H1 (cell line): Measurements from ENCODE around the gene ACVRL1. TPM values are rescaled to one million over a fixed set of nuclear protein-coding genes. Genes with fewer than 3 reads are reported as not detected.

Experiments
- CTCF ChIA-PET: fragments of 300-600 bp; sonication (Branson Sonifier 250); formaldehyde crosslinking; loops from one replicate; lab custom pipeline; 2021; ENCODE audit not compliant: partially characterized antibody; lab: Charles Lee
- POLR2A ChIA-PET: fragments of 300-600 bp; sonication (Branson Sonifier 250); formaldehyde crosslinking; loops from one replicate; lab custom pipeline; 2021; ENCODE audit warnings: inconsistent platforms; ENCODE audit not compliant: partially characterized antibody; lab: Charles Lee
- DNase-seq, 2 experiments: peaks; one replicate each; pipeline versions ENCODE4 v3.0.0 to v3.0.0-alpha.2; 2010 to 2022; ENCODE audit warnings: low spot score in 2 of 2, low read depth in 1 of 2, mixed read lengths in 1 of 2
- FAIRE-seq: peaks from 2 replicates; lab custom pipeline; 2011; peaks lifted over from hg19 to GRCh38; lab: Jason Lieb, UNC
- H2AFZ ChIP-seq: 2 replicates; pipeline ENCODE4 v1.8.1; 2012; ENCODE audit warnings: low read length, inconsistent platforms
- H2AK5ac ChIP-seq: 2 replicates; pipeline ENCODE4 v1.6.1; 2013; ENCODE audit warnings: low read depth, low read length
- H2BK120ac ChIP-seq: replicated peaks from 2 replicates; pipeline ENCODE3; 2013; ENCODE audit warnings: low read depth, low read length, inconsistent platforms
- H2BK12ac ChIP-seq: 2 replicates; pipeline ENCODE4 v1.6.1; 2013; ENCODE audit warnings: low read depth, low read length
- H2BK15ac ChIP-seq: 2 replicates; pipeline ENCODE4 v1.6.1; 2013; ENCODE audit warnings: low read length
- H2BK20ac ChIP-seq: 2 replicates; pipeline ENCODE4 v1.6.1; 2013; ENCODE audit warnings: low read length
- H2BK5ac ChIP-seq: 2 replicates; pipeline ENCODE4 v1.6.1; 2013; ENCODE audit warnings: low read depth, low read length
- H3K14ac ChIP-seq: 2 replicates; pipeline ENCODE4 v1.6.1; 2013; ENCODE audit warnings: inconsistent platforms; ENCODE audit not compliant: insufficient read length
- H3K18ac ChIP-seq: 2 replicates; pipeline ENCODE4 v1.6.1; 2013; ENCODE audit warnings: low read length; ENCODE audit errors: extremely low read depth
- H3K23ac ChIP-seq: 2 replicates; pipeline ENCODE4 v1.6.1; 2013; ENCODE audit warnings: inconsistent platforms; ENCODE audit not compliant: insufficient read length
- H3K23me2 ChIP-seq: 2 replicates; pipeline ENCODE4 v1.6.1; 2013; ENCODE audit warnings: low read depth, low read length
- H3K27ac ChIP-seq: 2 replicates; pipeline ENCODE4 v1.6.1; 2011; ENCODE audit warnings: low read depth, low read length, inconsistent platforms
- H3K27me3 ChIP-seq, 4 experiments: replicated peaks in 1 of 4; 1 replicate in 1 of 4; 2 replicates in 3 of 4; pipeline versions ENCODE4 v1.6.1 to v1.8.1; 2011 to 2013; ENCODE audit warnings: low read length in 3 of 4, mild to moderate bottlenecking in 3 of 4, inconsistent platforms in 2 of 4, mixed read lengths in 2 of 4, moderate library complexity in 1 of 4; ENCODE audit not compliant: control insufficient read depth in 3 of 4, insufficient read depth in 3 of 4; ENCODE audit errors: extremely low read depth in 1 of 4
- H3K36me3 ChIP-seq, 4 experiments: 2 replicates each; pipeline versions ENCODE4 v1.6.1 to v1.8.1; 2011 to 2013; ENCODE audit warnings: mild to moderate bottlenecking in 4 of 4, low read length in 3 of 4, moderate library complexity in 2 of 4, control low read depth in 1 of 4, inconsistent platforms in 1 of 4; ENCODE audit not compliant: insufficient read depth in 4 of 4, control insufficient read depth in 2 of 4
- H3K4ac ChIP-seq: replicated peaks from 2 replicates; pipeline ENCODE3; 2013; ENCODE audit warnings: low read length, low read depth, mixed read lengths, inconsistent platforms; ENCODE audit not compliant: insufficient read length
- H3K4me1 ChIP-seq, 4 experiments: replicated peaks in 1 of 4; 1 replicate in 1 of 4; 2 replicates in 3 of 4; pipeline versions ENCODE4 v1.6.1 to v1.8.1; 2011 to 2013; ENCODE audit warnings: low read length in 3 of 4, inconsistent platforms in 2 of 4, mixed read lengths in 1 of 4; ENCODE audit not compliant: insufficient read depth in 4 of 4, control insufficient read depth in 3 of 4
- H3K4me2 ChIP-seq, 2 experiments: 2 replicates each; pipeline versions ENCODE4 v1.6.1 to v1.8.1; 2011 to 2013; ENCODE audit warnings: low read depth in 2 of 2, low read length in 2 of 2, control low read depth in 1 of 2, inconsistent platforms in 1 of 2, mild to moderate bottlenecking in 1 of 2; ENCODE audit not compliant: insufficient read depth in 1 of 2
- H3K4me3 ChIP-seq, 4 experiments: fragments of 200-600, 300-600 bp in 1 of 4; sonication (generic), shearing (Covaris generic), sonication (Bioruptor Twin) in 1 of 4; 2 replicates each; pipeline versions ENCODE4 v1.5.1 to v1.8.1; 2011 to 2016; ENCODE audit warnings: low read length in 4 of 4, low read depth in 3 of 4, control low read depth in 2 of 4, inconsistent platforms in 2 of 4, mild to moderate bottlenecking in 2 of 4, mixed read lengths in 1 of 4, moderate library complexity in 1 of 4; ENCODE audit not compliant: insufficient read depth in 2 of 4; ENCODE audit errors: extremely low read depth in 1 of 4
- H3K56ac ChIP-seq: replicated peaks from 2 replicates; pipeline ENCODE3; 2013; ENCODE audit warnings: low read depth, mild to moderate bottlenecking, mixed read lengths, low read length, inconsistent platforms; ENCODE audit not compliant: insufficient read length
- H3K79me1 ChIP-seq: 2 replicates; pipeline ENCODE4 v1.6.1; 2013; ENCODE audit warnings: low read depth, low read length, control low read depth
- H3K79me2 ChIP-seq, 2 experiments: 2 replicates each; pipeline versions ENCODE4 v1.6.1 to v1.8.1; 2012 to 2013; ENCODE audit warnings: low read length in 2 of 2, mild to moderate bottlenecking in 2 of 2, inconsistent platforms in 1 of 2; ENCODE audit not compliant: insufficient read depth in 2 of 2, control insufficient read depth in 1 of 2
- H3K9ac ChIP-seq, 4 experiments: replicated peaks in 1 of 4; 1 replicate in 1 of 4; 2 replicates in 3 of 4; pipeline versions ENCODE4 v1.6.1 to v1.8.1; 2011 to 2013; ENCODE audit warnings: low read depth in 3 of 4, low read length in 3 of 4, control low read depth in 2 of 4, mild to moderate bottlenecking in 2 of 4, moderate library complexity in 2 of 4, inconsistent platforms in 1 of 4; ENCODE audit errors: extremely low read depth in 1 of 4
- H3K9me3 ChIP-seq, 2 experiments: 2 replicates each; pipeline versions ENCODE4 v1.6.1 to v1.8.1; 2012 to 2013; ENCODE audit warnings: mild to moderate bottlenecking in 2 of 2, moderate library complexity in 2 of 2, control low read depth in 1 of 2, inconsistent platforms in 1 of 2, low read depth in 1 of 2, low read length in 1 of 2, mixed read lengths in 1 of 2; ENCODE audit not compliant: insufficient read depth in 2 of 2
- H4K20me1 ChIP-seq, 2 experiments: replicated peaks in 1 of 2; 2 replicates each; pipeline versions ENCODE3 to v1.8.1; 2011 to 2013; ENCODE audit warnings: inconsistent platforms in 2 of 2, low read length in 2 of 2, mild to moderate bottlenecking in 1 of 2; ENCODE audit not compliant: insufficient read depth in 2 of 2, control insufficient read depth in 1 of 2
- H4K5ac ChIP-seq: 2 replicates; pipeline ENCODE4 v1.6.1; 2013; ENCODE audit warnings: low read length, low read depth, mixed read lengths, inconsistent platforms; ENCODE audit not compliant: insufficient read length
- H4K8ac ChIP-seq: 2 replicates; pipeline ENCODE4 v1.8.0; 2013; ENCODE audit warnings: mild to moderate bottlenecking, moderate library complexity, low read length, inconsistent platforms; ENCODE audit not compliant: insufficient read depth; ENCODE audit errors: extremely low read depth
- H4K91ac ChIP-seq: replicated peaks from 2 replicates; pipeline ENCODE3; 2013; ENCODE audit warnings: low read length, mixed read lengths, inconsistent platforms; ENCODE audit not compliant: insufficient read length
- BACH1 ChIP-seq: IDR thresholded peaks from 2 replicates; pipeline ENCODE4 v1.6.1; 2012; ENCODE audit warnings: low read length, improper control_type of control experiment
- CBX5 ChIP-seq: fragments of 300-800, 300-1000 bp; sonication (generic); IDR thresholded peaks from 2 replicates; pipeline ENCODE4 v1.7.1; 2016; ENCODE audit warnings: antibody characterized with exemption, low read length, low read depth
- EZH2 ChIP-seq: fragments of 200-600 bp; sonication (generic); IDR thresholded peaks from 2 replicates; pipeline ENCODE4 v1.7.1; 2012; ENCODE audit warnings: low read depth, mild to moderate bottlenecking, moderate library complexity, low read length, inconsistent platforms; ENCODE audit not compliant: severe bottlenecking
- HDAC2 ChIP-seq, 2 experiments: fragments of 300-600 bp in 1 of 2; sonication (generic) in 1 of 2; IDR thresholded peaks; 2 replicates each; pipeline ENCODE4 v1.6.1; 2011 to 2012; ENCODE audit warnings: low read depth in 2 of 2, low read length in 2 of 2, mild to moderate bottlenecking in 2 of 2, moderate library complexity in 2 of 2, borderline replicate concordance in 1 of 2, inconsistent platforms in 1 of 2
- NANOG ChIP-seq: IDR thresholded peaks from 2 replicates; pipeline ENCODE4 v1.6.1; 2011; ENCODE audit warnings: low read length, low read depth, mild to moderate bottlenecking, inconsistent platforms; ENCODE audit not compliant: insufficient read depth, poor library complexity, severe bottlenecking
- RAD21 ChIP-seq, 2 experiments: IDR thresholded peaks in 1 of 2; conservative IDR thresholded peaks in 1 of 2; 2 replicates each; pipeline ENCODE4 v1.6.1; 2011; ENCODE audit warnings: low read depth in 2 of 2, low read length in 2 of 2, improper control_type of control experiment in 1 of 2, inconsistent platforms in 1 of 2, mild to moderate bottlenecking in 1 of 2, moderate library complexity in 1 of 2
- SRF ChIP-seq: IDR thresholded peaks from 2 replicates; pipeline ENCODE4 v1.6.1; 2011; ENCODE audit warnings: mild to moderate bottlenecking, low read depth, low read length, moderate library complexity
- TEAD4 ChIP-seq: IDR thresholded peaks from 2 replicates; pipeline ENCODE4 v1.6.1; 2012; ENCODE audit warnings: low read depth, low read length, inconsistent platforms, mixed read lengths
- YY1 ChIP-seq: IDR thresholded peaks from 2 replicates; pipeline ENCODE4 v1.6.1; 2011; ENCODE audit warnings: low read depth, mild to moderate bottlenecking, low read length
- WGBS, 2 experiments: shearing (Covaris generic) in 1 of 2; methylation state at CpG; one replicate each; pipeline versions ENCODE4 v1.1.6 to v1.1.7; 2013 to 2015; ENCODE audit warnings: low lambda C conversion rate in 2 of 2, mixed read lengths in 2 of 2, inconsistent platforms in 1 of 2, low coverage in 1 of 2, missing lambda C conversion rate in 1 of 2; ENCODE audit not compliant: insufficient replicate concordance in 2 of 2, insufficient coverage in 1 of 2, insufficient read length in 1 of 2; ENCODE audit errors: extremely low coverage in 1 of 2, missing lambda C conversion rate in 1 of 2; 5-methylcytosine and 5-hydroxymethylcytosine counted together
- polyA plus RNA-seq, 7 experiments: library from polyadenylated mRNA; depleted of rRNA in 3 of 7; stranded (reverse) in 5 of 7; unstranded in 2 of 7; fragments of >200 nt in 5 of 7; fragments of 200-250 nt in 2 of 7; gene quantifications; 1 replicate in 5 of 7; 2 replicates in 1 of 7; 4 replicates in 1 of 7; pipeline versions ENCODE4 v1.2.1 to v1.2.3, GENCODE V29; 2011 to 2013; ENCODE audit warnings: missing spikeins in 2 of 7, mixed read lengths in 2 of 7
- total RNA-seq: library from RNA; stranded (reverse); fragmentation: NEBNext Ultra II Directional; extraction: Animal tissue kit (Norgen Biotek cat#: 25700); gene quantifications from 2 replicates; pipeline ENCODE4 v1.2.1, GENCODE V29; 2021
- TF ChIP-seq, protein P1 (sequence below): IDR thresholded peaks from 2 replicates; pipeline ENCODE4 v1.6.1; 2012; ENCODE audit warnings: inconsistent platforms

The ACVRL1 gene
- total and polyA plus RNA-seq, 2 of the 8 experiments (the other 6 are each of a cell fraction or from before 2014, with no cell fraction given), result 0.09 to 0.35 TPM

GRCh38 chr12:51917746-51918453 is 10.6 kb downstream of the ACVRL1 start:
- TF ChIP-seq NANOG (no peak), EZH2 (no peak), BACH1 (no peak), HDAC2 (IDR thresholded peaks at IDR 0.05; ENCODE audit: borderline replicate concordance in 1 of 2, low read depth in 2 of 2, low read length in 2 of 2) (no peak), RAD21 (IDR thresholded peaks at IDR 0.05 in 1 of 2, conservative IDR thresholded peaks at IDR 0.05 in 1 of 2; ENCODE audit: low read depth in 2 of 2, low read length in 2 of 2) (no peak), YY1 (no peak), SRF (no peak), CBX5 (no peak), TEAD4 (no peak)
- TF ChIP-seq, protein P1, sequence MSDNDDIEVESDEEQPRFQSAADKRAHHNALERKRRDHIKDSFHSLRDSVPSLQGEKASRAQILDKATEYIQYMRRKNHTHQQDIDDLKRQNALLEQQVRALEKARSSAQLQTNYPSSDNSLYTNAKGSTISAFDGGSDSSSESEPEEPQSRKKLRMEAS, result no peak
- H3K27ac ChIP-seq, result no peak overlapping the region; the same call in 1 of the 2 replicates
- H2AFZ ChIP-seq, result no peak overlapping the region

More at GRCh38 chr12:51917746-51918453, 10.6 kb downstream of the ACVRL1 start:
- no peak overlapping the region for H2BK20ac ChIP-seq
- H3K18ac ChIP-seq, result no peak overlapping the region
- 88% methylated on average over 16 of the region's 16 CpGs; no CpG with 5 or more reads in 1 of the 2 experiments for WGBS, 2 experiments
- H3K23ac ChIP-seq, result no peak overlapping the region
- no peaks in the 10 kb centered on the region for H3K9me3 ChIP-seq
- no peaks in the 10 kb centered on the region for H3K79me1 ChIP-seq
- no peak overlapping the region for H2BK15ac ChIP-seq
- H3K23me2 ChIP-seq, result no peaks in the 10 kb centered on the region
- H3K79me2 ChIP-seq, result no peaks in the 10 kb centered on the region
- H3K4me3 ChIP-seq, result no peak overlapping the region
- no peak overlapping the region for H3K9ac ChIP-seq
- CTCF ChIA-PET, result interaction anchor here (0.6 to 2.0 kb wide), 9 partner anchors 9 to 1949 kb away, joined by 3 to 10 read pairs (median 4); partner anchors contain the start of genes ACVRL1 and NR4A1
- no peak overlapping the region for H2BK5ac ChIP-seq
- H3K4me2 ChIP-seq, result no peak overlapping the region
- H2BK12ac ChIP-seq, result no peak overlapping the region
- H3K14ac ChIP-seq, result no peak overlapping the region
- H4K5ac ChIP-seq, result no peak overlapping the region
- H2BK120ac ChIP-seq, result no peak overlapping the region
- no peak overlapping the region for H3K56ac ChIP-seq
- H4K91ac ChIP-seq, result no peak overlapping the region
- no peak overlapping the region for H2AK5ac ChIP-seq
- no peaks in the 10 kb centered on the region for H4K20me1 ChIP-seq
- H3K4ac ChIP-seq, result no peak overlapping the region
- peaks cover 2 to 12% (median 7%) of the 10 kb centered on the region in 4 experiments for H3K4me1 ChIP-seq
- FAIRE-seq (no peak), DNase-seq (no peak)
- H3K36me3 ChIP-seq, result no peaks in the 10 kb centered on the region
- H3K27me3 ChIP-seq, result peaks cover 0 to 2% (median 0%) of the 10 kb centered on the region in 4 experiments; a peak in 1 of 7 replicates
- H4K8ac ChIP-seq, result peak overlapping the region; percentile 72; the same call in 1 of the 2 replicates
- POLR2A ChIA-PET, result interaction anchor here (0.9 kb wide), 1 partner anchor 45 kb away, joined by 3 read pairs; no protein-coding TSS in a partner anchor
